ENCODE data around the gene SLC45A2.

- TF ChIP-seq EZH2 (IDR thresholded peaks at IDR 0.05; ENCODE audit: borderline replicate concordance, insufficient read depth, low read length, poor library complexity, severe bottlenecking) (no peak), CTCF (IDR thresholded peaks at IDR 0.05; ENCODE audit: poor library complexity, severe bottlenecking) (no peak), REST (IDR thresholded peaks at IDR 0.05; ENCODE audit: borderline replicate concordance) (no peak), RAD21 (conservative IDR thresholded peaks at IDR 0.05) (no peak), TAF1 (IDR thresholded peaks at IDR 0.05; ENCODE audit: low read depth) (no peak), EP300 (conservative IDR thresholded peaks at IDR 0.05; ENCODE audit: poor library complexity, severe bottlenecking) (no peak)
Observed at GRCh38 chr5:33937707-33938506, 46.6 kb downstream of the SLC45A2 start.

Data from neural cell (in vitro differentiated cells).